GDM1 (cell line): ENCODE data around the gene RNF144B.
"Not testable (repeated sequence)": the region's sequence is repeated elsewhere in the genome, so short reads cannot be mapped to it uniquely, and the experiment has no call there.

Source experiments
- DNase-seq: peaks from one replicate; lab custom pipeline; 2025; lab: John Stamatoyannopoulos, UW

The RNF144B gene

GRCh38 chr6:18445228-18445627 lies 58.1 kb downstream of the RNF144B start:
- DNase-seq: no peak

- DNase-seq: no peak
These were observed 59.6 kb downstream of the RNF144B start for GRCh38 chr6:18446771-18447170.

- no peak for DNase-seq
These were observed 60.4 kb downstream of the RNF144B start for GRCh38 chr6:18447552-18447951.

- DNase-seq: no peak
These were observed 64.6 kb downstream of the RNF144B start for GRCh38 chr6:18451756-18452155.

GRCh38 chr6:18454446-18454845 lies 67.3 kb downstream of the RNF144B start:
- DNase-seq: no peak

- DNase-seq: no peak
These were observed 70.1 kb downstream of the RNF144B start for GRCh38 chr6:18457065-18457737.

GRCh38 chr6:18458086-18458485 lies 70.9 kb downstream of the RNF144B start:
- not testable (repeated sequence) for DNase-seq

DNA sequence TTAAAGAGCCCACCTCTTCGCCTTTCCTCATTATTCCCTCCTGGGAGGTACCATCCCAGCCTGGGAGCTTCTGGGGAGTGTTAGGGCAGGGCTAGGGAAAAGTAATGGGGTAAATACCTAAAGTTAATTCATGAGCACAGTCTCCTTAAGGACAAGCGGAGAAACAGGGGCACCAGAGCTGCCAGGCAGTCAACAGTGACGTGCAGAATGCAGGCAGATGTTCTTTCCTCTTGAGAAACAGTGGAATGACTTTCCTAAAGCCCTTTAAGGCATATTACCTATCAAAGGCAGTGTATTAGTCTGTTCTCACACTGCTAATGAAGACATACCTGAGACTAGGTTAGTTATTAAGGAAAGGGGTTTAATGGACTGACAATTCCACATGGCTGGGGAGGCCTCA lies 76.3 kb downstream of the RNF144B start:
- no peak for DNase-seq

DNA sequence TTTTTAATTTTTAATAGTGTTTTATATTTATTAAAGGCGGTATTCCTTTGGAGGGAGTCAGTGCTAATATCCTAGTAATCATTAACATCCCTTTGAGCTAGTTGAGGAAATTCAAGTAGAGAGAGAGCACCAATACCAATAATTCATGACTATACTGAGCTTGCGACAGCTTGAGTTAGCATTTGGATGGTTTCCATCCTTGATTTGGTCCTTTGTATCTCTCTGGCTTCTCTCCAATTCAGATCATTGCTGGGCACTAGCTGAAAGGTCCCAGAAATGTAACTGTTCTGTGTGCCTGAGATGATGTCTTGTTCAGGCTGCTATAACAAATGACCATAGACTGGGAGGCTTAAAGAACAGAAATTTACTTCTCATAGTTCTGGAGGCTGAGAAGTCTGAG lies 77.0 kb downstream of the RNF144B start:
- DNase-seq: no peak

- no peak for DNase-seq
These were observed 78.4 kb downstream of the RNF144B start for GRCh38 chr6:18465410-18466154.

DNA sequence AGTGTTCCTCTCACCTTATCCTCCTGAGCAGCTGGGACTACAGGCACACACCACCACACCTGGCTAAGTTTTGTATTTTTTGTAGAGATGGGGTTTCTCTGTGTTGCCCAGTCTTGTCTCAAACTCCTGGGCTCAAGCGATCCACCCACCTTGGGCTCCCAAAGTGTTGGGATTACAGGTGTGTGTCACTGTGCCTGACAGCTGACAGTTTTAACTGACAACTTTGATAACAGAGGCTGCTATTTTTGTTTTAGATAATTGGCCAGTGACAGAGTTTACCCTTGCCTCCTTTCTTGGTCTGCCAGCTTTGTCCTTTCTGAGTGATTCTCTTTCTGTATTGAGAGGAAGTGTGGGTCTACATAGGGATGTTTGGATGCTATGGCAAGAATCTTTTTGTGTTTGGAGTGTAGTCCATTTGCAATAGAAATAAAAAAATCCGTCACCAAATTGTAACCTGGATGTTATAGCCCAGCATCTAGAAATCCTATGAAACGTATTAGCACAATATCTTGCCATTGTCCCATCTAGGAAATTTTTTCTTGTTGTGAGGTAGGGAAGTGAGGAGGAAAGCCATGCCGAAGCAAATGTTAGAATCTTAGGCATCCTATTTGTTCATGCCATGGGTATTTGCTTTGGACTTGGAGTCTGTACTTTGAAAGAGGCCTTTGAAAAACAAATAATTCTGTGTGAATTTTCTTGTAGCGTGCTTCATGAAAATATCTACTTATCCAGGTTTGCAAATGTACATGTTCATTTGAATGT lies 80.8 kb downstream of the RNF144B start:
- no peak for DNase-seq

DNA sequence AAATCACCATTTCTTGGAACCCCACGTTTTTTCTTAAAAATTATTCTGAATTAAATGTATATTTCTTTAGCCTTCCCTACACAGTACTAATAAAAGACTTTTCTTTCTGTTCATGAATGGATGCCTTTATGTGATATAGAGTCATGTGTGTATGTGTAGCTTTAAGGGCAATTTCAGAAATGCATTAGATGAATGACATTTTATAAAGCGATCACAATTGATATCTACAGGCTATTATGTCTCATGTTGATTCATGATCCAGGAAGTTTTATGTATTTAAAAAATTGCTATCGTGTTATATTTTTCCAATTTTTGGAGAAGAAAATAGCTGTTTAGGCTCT lies 81.3 kb downstream of the RNF144B start:
- DNase-seq: no peak

DNA sequence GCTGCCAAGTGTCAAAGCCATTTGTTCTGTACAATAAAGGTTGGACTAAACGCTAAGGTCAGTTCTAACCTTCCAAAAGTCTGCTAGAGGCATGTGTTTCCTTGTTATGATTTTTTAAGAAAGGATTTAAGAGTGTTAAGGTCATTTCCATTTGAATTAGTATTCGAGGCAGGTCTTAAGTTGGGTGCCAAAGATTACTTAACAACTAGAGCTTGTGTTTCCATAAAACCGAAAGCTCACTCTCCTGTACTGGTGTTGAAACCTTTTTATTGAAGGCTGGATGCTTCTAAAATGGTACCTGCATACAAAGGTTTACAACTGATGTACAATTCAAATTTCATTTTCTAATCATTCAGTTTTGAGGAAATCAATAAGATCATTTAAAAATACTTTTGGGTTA lies 82.4 kb downstream of the RNF144B start:
- DNase-seq: no peak

GRCh38 chr6:18471232-18471964 lies 84.2 kb downstream of the RNF144B start:
- no peak for DNase-seq

GRCh38 chr6:18472941-18473340 lies 85.8 kb downstream of the RNF144B start:
- no peak for DNase-seq

- no peak for DNase-seq
These were observed 86.6 kb downstream of the RNF144B start for GRCh38 chr6:18473755-18474154.

DNA sequence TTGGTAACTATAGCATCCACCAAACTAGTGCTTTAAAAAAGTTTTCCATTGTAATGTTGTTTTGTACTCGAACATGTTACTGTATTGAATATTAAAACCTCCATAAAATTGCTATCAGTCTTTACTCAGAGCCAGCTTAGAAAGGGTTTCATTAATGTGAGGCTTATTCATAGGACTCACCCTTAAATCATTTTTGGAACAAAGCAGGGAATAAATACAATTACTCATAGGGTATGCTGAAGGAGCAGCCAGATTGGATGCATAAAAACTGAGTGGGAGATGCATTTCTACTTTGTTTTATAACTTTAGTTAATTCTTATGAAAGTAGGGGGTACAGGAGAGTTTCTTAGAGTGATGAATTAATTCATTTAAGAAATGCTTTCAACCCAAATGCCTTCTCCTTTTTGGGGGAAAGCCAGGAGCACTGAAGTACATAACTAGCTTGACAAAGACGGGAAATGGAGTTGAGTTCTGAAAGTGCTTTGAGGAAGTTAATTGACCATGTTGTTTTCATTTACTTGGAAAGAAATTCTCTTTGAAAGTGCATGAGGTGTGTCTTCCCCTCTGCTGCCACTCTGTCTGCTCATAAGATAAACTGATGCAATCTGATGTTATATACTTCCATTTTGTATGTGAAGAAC lies 90.3 kb downstream of the RNF144B start:
- no peak for DNase-seq

DNA sequence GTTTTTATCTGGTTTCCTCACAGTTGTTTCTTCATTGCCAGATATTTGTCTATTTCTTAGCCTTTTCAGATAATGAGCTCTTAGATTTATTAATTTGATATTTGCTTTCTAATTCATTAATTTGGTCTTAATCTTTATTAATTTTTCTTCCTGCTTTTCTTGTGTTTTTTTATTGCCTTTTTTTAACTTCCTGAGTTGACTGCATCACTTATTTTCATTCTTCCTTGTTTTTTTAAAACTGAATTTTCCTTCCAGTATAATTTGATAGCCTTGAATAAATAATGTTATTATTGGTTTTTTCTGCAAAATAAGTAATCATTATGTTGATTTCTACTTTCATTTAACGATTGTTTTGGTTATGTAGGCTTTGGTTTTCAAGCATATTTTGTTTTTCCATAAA lies 91.5 kb downstream of the RNF144B start:
- DNase-seq: no peak

GRCh38 chr6:18481870-18482269 lies 94.7 kb downstream of the RNF144B start:
- DNase-seq: no peak

DNA sequence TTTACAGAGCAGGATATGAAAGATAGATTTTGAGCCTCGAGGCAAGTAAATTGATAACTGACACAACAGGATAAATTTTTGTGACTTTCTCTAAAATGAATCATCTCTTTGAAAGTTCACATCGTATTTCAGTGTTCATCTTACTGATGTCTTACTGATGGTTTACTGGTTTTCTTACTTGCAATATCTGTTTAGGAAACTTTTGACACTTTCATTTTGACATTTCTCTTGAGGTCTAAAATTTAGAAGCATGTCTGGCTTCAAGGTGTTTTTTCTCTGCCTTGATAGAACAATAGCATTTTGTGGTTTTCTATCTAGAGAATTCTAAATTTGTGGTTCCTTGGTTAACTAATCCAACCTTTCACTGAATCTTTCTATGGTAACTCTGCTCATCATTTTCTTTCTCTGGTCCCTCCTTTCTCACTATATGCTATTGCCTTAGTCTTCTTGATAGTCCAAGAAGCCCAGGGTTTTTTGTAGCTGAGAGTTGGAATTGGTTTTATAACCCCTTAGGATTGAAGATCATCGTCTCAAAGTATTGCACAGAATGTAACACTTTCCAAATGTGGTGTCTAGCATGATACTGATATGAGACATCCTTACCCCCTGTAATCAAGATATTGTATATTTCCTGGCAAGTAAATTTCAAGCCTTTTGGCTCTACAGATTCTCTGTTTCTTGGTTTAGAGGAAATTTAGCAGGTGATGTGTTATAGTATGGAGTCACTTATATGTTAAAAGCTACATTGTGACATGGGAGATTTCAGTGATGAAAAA lies 98.7 kb downstream of the RNF144B start:
- DNase-seq: no peak

DNA sequence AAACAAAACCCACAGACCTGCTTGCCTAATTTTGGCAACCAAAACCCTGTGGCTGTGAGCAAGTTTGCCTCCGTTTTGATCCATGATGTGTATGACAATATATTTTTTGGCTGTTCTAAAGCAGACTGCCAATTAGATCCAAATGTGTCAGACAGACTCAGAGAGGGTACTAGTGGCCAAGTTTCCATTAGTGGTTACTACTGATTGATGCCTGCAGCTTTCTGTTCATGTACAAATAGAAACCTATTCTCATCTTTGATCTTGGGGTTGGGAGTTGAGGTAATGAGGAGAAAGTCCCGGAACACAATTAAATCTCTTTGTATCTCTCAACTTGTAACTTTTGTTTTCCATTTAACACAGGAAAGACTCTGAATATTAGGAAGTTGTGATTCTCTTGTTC lies 100.9 kb downstream of the RNF144B start:
- DNase-seq: no peak
